Right atrium auricular region (tissue), 2 donors: ENCODE measurements around the gene TEAD1. TPM values are rescaled to one million over a fixed set of nuclear protein-coding genes. Genes with fewer than 3 reads are reported as not detected.

Source experiments
- DNase-seq: peaks from one replicate; pipeline ENCODE4 v3.0.0-alpha.2; 2019; ENCODE audit warnings: low spot score
- H3K27ac ChIP-seq, 2 donors: fragments of 200-600 bp; sonication (generic); 1 replicate in 1 of 2; 2 replicates in 1 of 2; pipeline ENCODE4 v1.5.1; 2016 to 2019
- H3K27me3 ChIP-seq, 2 donors: fragments of 200-600 bp; sonication (generic); one replicate each; pipeline versions ENCODE4 v1.5.1 to v1.6.0; 2017 to 2019
- H3K36me3 ChIP-seq: fragments of 200-600 bp; sonication (generic); one replicate; pipeline ENCODE4 v1.5.1; 2016
- H3K4me1 ChIP-seq, 2 donors: fragments of 200-600 bp; sonication (generic); one replicate each; pipeline versions ENCODE4 v1.5.1 to v1.6.0; 2017 to 2019
- H3K4me3 ChIP-seq, 2 donors: fragments of 200-600 bp; sonication (generic); 1 replicate in 1 of 2; 2 replicates in 1 of 2; pipeline ENCODE4 v1.5.1; 2017 to 2019; ENCODE audit warnings: mild to moderate bottlenecking in 1 of 2, moderate library complexity in 1 of 2
- H3K9me3 ChIP-seq, 2 donors: fragments of 200-600 bp; sonication (generic); one replicate each; pipeline ENCODE4 v1.5.1; 2019
- total RNA-seq, 2 donors: library from RNA; depleted of rRNA; stranded (reverse); fragments of >200 nt; gene quantifications; one replicate each; pipeline ENCODE4 v1.1.0, GENCODE V29; 2016
- TF ChIP-seq, protein P1 (sequence below), 2 donors: fragments of 200-600 bp; sonication (generic); IDR thresholded peaks; one replicate each; pipeline ENCODE4 v1.5.1; 2019; ENCODE audit warnings: antibody characterized with exemption in 2 of 2

TEAD1 gene
- total RNA-seq, 2 donors from 2014 or later, result 73.8 to 99.8 TPM

DNA sequence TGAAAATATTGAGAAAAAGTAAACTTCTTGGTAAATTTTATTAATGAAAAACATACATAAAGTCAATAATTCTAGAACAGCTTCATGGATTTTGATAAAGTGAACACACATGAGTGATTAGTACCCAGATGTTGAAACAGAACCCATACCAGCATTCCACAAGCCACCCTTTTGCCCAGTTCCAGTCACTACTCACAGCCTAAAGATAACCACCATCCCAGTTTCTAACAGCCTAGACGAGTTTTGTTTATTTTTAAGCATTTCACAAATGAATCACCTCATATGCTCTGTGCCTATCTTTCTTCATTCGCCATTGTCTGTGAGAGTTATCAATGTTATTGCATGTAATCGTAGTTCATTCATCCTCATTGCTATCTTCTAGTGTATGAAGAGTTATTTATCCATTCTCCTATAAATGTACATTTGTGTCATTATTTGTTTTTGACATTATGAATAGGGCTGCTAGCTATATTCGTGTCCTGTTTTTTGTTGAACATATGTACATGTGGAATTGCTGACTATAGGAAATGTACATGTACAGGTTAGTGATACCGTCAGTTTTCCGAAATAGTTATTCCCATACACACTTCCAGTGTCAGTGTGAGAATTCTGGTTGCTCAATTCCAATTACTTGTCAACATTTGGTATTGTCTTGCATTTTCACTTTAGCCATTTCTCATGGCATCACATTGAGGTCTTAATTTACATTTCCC lies 44.5 kb upstream of the TEAD1 start:
- DNase-seq, result no peak
- TF ChIP-seq, protein P1, sequence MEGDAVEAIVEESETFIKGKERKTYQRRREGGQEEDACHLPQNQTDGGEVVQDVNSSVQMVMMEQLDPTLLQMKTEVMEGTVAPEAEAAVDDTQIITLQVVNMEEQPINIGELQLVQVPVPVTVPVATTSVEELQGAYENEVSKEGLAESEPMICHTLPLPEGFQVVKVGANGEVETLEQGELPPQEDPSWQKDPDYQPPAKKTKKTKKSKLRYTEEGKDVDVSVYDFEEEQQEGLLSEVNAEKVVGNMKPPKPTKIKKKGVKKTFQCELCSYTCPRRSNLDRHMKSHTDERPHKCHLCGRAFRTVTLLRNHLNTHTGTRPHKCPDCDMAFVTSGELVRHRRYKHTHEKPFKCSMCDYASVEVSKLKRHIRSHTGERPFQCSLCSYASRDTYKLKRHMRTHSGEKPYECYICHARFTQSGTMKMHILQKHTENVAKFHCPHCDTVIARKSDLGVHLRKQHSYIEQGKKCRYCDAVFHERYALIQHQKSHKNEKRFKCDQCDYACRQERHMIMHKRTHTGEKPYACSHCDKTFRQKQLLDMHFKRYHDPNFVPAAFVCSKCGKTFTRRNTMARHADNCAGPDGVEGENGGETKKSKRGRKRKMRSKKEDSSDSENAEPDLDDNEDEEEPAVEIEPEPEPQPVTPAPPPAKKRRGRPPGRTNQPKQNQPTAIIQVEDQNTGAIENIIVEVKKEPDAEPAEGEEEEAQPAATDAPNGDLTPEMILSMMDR (IDR thresholded peaks at IDR 0.05), result no peak
- peaks cover 0 to 3% of the 10 kb centered on the region in 2 donors for H3K9me3 ChIP-seq
- no peaks in the 10 kb centered on the region for H3K36me3 ChIP-seq
- no peak overlapping the region for H3K27ac ChIP-seq
- H3K4me3 ChIP-seq, result no peak overlapping the region
- H3K4me1 ChIP-seq, result no peaks in the 10 kb centered on the region
- H3K27me3 ChIP-seq, result no peaks in the 10 kb centered on the region

DNA sequence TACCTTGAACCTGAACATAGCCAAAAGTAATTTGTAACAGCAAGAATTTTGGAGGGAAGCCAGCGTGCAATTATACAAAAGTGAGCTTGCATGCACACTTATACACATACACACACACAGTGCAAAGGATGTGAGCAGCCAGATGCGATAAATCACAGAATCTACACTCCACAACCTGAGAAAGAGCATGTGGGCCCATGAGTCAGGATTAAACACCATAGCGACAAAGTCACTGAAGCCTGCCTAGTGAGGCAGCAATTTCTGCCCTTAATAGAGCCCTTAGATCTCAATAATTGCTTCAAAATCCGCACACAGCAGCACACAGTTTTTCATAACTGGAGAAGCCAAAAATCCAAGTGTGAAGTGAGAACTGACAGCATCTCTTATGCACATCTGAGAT lies 42.6 kb upstream of the TEAD1 start:
- TF ChIP-seq, protein P1 (IDR thresholded peaks at IDR 0.05), result no peak
- Histone ChIP-seq H3K36me3 (no peaks in the 10 kb centered on the region), H3K9me3 (no peaks in the 10 kb centered on the region), H3K4me3 (no peak overlapping the region), H3K27me3 (no peaks in the 10 kb centered on the region), H3K4me1 (no peaks in the 10 kb centered on the region), H3K27ac (no peak overlapping the region)
- DNase-seq, result no peak

DNA sequence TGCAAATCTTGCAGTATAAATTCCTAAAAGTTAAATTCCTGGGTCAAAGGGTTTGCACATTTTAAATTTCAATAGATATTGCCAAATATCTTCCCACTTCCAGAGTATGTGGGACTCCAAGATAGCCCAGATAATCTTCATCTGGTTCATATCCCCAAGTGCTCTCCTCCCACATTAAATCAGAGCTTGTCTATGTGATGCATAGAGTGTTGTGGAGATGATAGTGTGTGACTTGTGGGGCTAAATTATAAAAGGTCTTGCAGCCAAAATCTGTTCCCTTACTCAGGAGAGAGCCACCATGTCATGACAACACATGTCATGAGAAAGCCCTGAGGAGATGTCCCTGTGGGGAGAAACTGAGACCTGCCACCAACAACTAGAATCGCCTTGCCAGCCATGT lies 39.9 kb upstream of the TEAD1 start:
- H3K9me3 ChIP-seq, result no peaks in the 10 kb centered on the region
- no peaks in the 10 kb centered on the region for H3K27me3 ChIP-seq
- DNase-seq, result no peak
- no peak overlapping the region for H3K27ac ChIP-seq
- H3K4me3 ChIP-seq, result no peak overlapping the region
- TF ChIP-seq, protein P1 (IDR thresholded peaks at IDR 0.05), result no peak
- H3K36me3 ChIP-seq, result no peaks in the 10 kb centered on the region
- no peaks in the 10 kb centered on the region for H3K4me1 ChIP-seq

DNA sequence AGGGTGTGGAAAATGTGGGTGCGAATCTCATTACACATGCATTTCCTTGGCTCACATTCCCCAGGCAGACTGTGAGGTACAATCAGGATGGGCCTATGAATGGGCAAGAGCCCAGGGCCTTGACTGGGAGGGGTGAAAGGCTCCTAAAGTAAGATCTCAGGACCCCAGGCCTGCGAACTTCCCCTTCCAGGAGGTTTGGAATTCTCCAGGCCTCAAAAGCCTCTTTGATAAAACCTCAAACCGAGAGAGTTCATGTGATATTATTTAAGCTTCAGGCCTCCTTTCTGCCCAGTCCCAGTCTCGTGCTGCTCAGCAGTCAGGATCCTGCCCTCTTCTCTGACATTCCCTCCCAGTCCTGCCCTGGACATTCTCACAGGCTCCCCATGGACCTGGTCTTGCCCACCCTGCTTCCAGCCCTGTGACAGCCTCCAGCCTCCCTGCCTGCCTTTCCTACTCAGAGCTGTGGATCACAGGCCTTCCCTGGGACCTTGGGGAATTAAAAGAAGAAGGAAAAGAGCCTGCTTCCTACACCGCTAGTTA lies 37.3 kb upstream of the TEAD1 start:
- H3K27me3 ChIP-seq, result no peaks in the 10 kb centered on the region
- no peak overlapping the region for H3K27ac ChIP-seq
- peaks cover 0 to 7% of the 10 kb centered on the region in 2 donors for H3K4me1 ChIP-seq
- no peaks in the 10 kb centered on the region for H3K36me3 ChIP-seq
- H3K4me3 ChIP-seq, result no peak overlapping the region
- no peak for DNase-seq
- TF ChIP-seq, protein P1 (IDR thresholded peaks at IDR 0.05), result no peak
- no peaks in the 10 kb centered on the region for H3K9me3 ChIP-seq

DNA sequence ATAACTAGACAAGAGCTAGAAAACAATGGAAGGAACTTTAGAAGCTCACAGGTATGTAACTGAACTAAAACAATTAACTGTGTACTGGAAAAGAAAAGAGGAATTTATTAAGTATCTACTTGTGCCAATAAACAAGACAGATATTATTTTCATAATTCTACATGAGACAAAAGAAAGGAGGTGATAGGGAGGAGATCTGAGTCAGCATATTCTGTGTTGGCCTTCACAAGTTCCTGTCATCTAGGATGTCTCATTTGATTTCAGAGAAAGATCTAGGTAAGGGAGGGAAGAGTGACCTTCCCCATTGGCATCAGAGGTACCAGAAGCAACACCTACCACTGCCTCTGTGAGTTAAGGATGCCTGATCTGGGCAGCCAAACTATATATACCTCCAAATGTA lies 34.8 kb upstream of the TEAD1 start:
- H3K4me3 ChIP-seq, result no peak overlapping the region
- H3K36me3 ChIP-seq, result no peaks in the 10 kb centered on the region
- H3K4me1 ChIP-seq, result peaks cover 0 to 11% of the 10 kb centered on the region in 2 donors
- no peak overlapping the region for H3K27ac ChIP-seq
- TF ChIP-seq, protein P1 (IDR thresholded peaks at IDR 0.05), result no peak
- no peaks in the 10 kb centered on the region for H3K27me3 ChIP-seq
- H3K9me3 ChIP-seq, result no peaks in the 10 kb centered on the region
- no peak for DNase-seq
